Ascending aorta (tissue), 2 donors: Measurements from ENCODE around the gene TTC39A. TPM values are rescaled to one million over a fixed set of nuclear protein-coding genes. Genes with fewer than 3 reads are reported as not detected.

ENCODE experiments used
- DNase-seq, 2 donors: peaks; one replicate each; pipeline ENCODE4 v3.0.0-alpha.2; 2019; ENCODE audit warnings: low spot score in 2 of 2
- H3K27ac ChIP-seq, 2 donors: fragments of 200-600 bp; sonication (generic); one replicate each; pipeline ENCODE4 v1.5.1; 2016 to 2017; ENCODE audit warnings: mild to moderate bottlenecking in 1 of 2
- H3K27me3 ChIP-seq: fragments of 200-600 bp; sonication (generic); one replicate; pipeline ENCODE4 v1.5.1; 2017
- H3K36me3 ChIP-seq, 2 donors: fragments of 200-600 bp; sonication (generic); one replicate each; pipeline ENCODE4 v1.5.1; 2016
- H3K4me1 ChIP-seq, 2 donors: fragments of 200-600 bp; sonication (generic); one replicate each; pipeline ENCODE4 v1.5.1; 2016 to 2017; ENCODE audit warnings: mild to moderate bottlenecking in 1 of 2
- H3K4me3 ChIP-seq, 2 donors: fragments of 200-600 bp; sonication (generic); one replicate each; pipeline ENCODE4 v1.5.1; 2016 to 2017; ENCODE audit warnings: mild to moderate bottlenecking in 1 of 2
- H3K9me3 ChIP-seq, 2 donors: fragments of 200-600 bp; sonication (generic); one replicate each; pipeline ENCODE4 v1.5.1; 2016
- intact Hi-C: fragments of 100-400 bp; cut with DNase I; formaldehyde crosslinking; loops from one replicate; pipeline ENCODE4 v1.15.1; 2023
- total RNA-seq: library from RNA; depleted of rRNA; stranded (reverse); fragments of >200 nt; gene quantifications from one replicate; pipeline ENCODE4 v1.1.0, GENCODE V29; 2016
- TF ChIP-seq, protein P1 (sequence below), 3 experiments: fragments of 200-600 bp in 2 of 3; fragments of 450-650 bp in 1 of 3; sonication (generic) in 2 of 3; IDR thresholded peaks; one replicate each; pipeline ENCODE4 v1.5.1; 2016 to 2019; ENCODE audit warnings: antibody characterized with exemption in 3 of 3, mild to moderate bottlenecking in 1 of 3, moderate library complexity in 1 of 3

Gene TTC39A
- total RNA-seq, 1 donor from 2014 or later, result not detected

- Histone ChIP-seq H3K4me3 (no peak overlapping the region), H3K4me1 (peaks cover 0 to under 1% of the 10 kb centered on the region in 2 donors), H3K9me3 (no peaks in the 10 kb centered on the region), H3K27me3 (no peaks in the 10 kb centered on the region), H3K27ac (no peak overlapping the region), H3K36me3 (no peaks in the 10 kb centered on the region)
- intact Hi-C loops, result no loop called here
- no peak for DNase-seq
- TF ChIP-seq, protein P1, sequence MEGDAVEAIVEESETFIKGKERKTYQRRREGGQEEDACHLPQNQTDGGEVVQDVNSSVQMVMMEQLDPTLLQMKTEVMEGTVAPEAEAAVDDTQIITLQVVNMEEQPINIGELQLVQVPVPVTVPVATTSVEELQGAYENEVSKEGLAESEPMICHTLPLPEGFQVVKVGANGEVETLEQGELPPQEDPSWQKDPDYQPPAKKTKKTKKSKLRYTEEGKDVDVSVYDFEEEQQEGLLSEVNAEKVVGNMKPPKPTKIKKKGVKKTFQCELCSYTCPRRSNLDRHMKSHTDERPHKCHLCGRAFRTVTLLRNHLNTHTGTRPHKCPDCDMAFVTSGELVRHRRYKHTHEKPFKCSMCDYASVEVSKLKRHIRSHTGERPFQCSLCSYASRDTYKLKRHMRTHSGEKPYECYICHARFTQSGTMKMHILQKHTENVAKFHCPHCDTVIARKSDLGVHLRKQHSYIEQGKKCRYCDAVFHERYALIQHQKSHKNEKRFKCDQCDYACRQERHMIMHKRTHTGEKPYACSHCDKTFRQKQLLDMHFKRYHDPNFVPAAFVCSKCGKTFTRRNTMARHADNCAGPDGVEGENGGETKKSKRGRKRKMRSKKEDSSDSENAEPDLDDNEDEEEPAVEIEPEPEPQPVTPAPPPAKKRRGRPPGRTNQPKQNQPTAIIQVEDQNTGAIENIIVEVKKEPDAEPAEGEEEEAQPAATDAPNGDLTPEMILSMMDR (IDR thresholded peaks at IDR 0.05), result no peak
Measured at GRCh38 chr1:51324251-51325010, 5.9 kb downstream of the TTC39A start.

- Histone ChIP-seq H3K27me3 (no peaks in the 10 kb centered on the region), H3K4me1 (no peaks in the 10 kb centered on the region), H3K9me3 (no peaks in the 10 kb centered on the region), H3K36me3 (no peaks in the 10 kb centered on the region), H3K4me3 (no peak overlapping the region), H3K27ac (no peak overlapping the region)
- DNase-seq, result no peak
- TF ChIP-seq, protein P1 (IDR thresholded peaks at IDR 0.05), result no peak
- intact Hi-C loops, result no loop called here
Measured at GRCh38 chr1:51323778-51324177, 6.6 kb downstream of the TTC39A start.

- TF ChIP-seq, protein P1 (IDR thresholded peaks at IDR 0.05), result no peak
- Histone ChIP-seq H3K27ac (no peak overlapping the region), H3K4me1 (no peaks in the 10 kb centered on the region), H3K4me3 (no peak overlapping the region), H3K9me3 (no peaks in the 10 kb centered on the region), H3K36me3 (no peaks in the 10 kb centered on the region), H3K27me3 (no peaks in the 10 kb centered on the region)
- no peak for DNase-seq
- intact Hi-C loops, result no loop called here
Measured at GRCh38 chr1:51322417-51323101, 7.8 kb downstream of the TTC39A start.

- Histone ChIP-seq H3K4me1 (no peaks in the 10 kb centered on the region), H3K27me3 (no peaks in the 10 kb centered on the region), H3K9me3 (no peaks in the 10 kb centered on the region), H3K4me3 (no peak overlapping the region), H3K27ac (no peak overlapping the region), H3K36me3 (no peaks in the 10 kb centered on the region)
- intact Hi-C loops, result no loop called here
- TF ChIP-seq, protein P1 (IDR thresholded peaks at IDR 0.05), result no peak
- no peak for DNase-seq
Measured at GRCh38 chr1:51321924-51322280, 8.5 kb downstream of the TTC39A start.

GRCh38 chr1:51320967-51321923, 9.1 kb downstream of the TTC39A start:
- Histone ChIP-seq H3K4me3 (no peak overlapping the region), H3K27ac (no peak overlapping the region), H3K4me1 (no peaks in the 10 kb centered on the region), H3K27me3 (no peaks in the 10 kb centered on the region), H3K36me3 (no peaks in the 10 kb centered on the region), H3K9me3 (no peaks in the 10 kb centered on the region)
- intact Hi-C loops, result no loop called here
- TF ChIP-seq, protein P1 (IDR thresholded peaks at IDR 0.05), result no peak
- no peak for DNase-seq
